Measurements from ENCODE around the gene RBSN.
"Not testable (repeated sequence)": the region's sequence is repeated elsewhere in the genome, so short reads cannot be mapped to it uniquely, and the experiment has no call there.

GRCh38 chr3:15126975-15127374, 28.0 kb upstream of the RBSN start:
- TF ChIP-seq, protein P1, sequence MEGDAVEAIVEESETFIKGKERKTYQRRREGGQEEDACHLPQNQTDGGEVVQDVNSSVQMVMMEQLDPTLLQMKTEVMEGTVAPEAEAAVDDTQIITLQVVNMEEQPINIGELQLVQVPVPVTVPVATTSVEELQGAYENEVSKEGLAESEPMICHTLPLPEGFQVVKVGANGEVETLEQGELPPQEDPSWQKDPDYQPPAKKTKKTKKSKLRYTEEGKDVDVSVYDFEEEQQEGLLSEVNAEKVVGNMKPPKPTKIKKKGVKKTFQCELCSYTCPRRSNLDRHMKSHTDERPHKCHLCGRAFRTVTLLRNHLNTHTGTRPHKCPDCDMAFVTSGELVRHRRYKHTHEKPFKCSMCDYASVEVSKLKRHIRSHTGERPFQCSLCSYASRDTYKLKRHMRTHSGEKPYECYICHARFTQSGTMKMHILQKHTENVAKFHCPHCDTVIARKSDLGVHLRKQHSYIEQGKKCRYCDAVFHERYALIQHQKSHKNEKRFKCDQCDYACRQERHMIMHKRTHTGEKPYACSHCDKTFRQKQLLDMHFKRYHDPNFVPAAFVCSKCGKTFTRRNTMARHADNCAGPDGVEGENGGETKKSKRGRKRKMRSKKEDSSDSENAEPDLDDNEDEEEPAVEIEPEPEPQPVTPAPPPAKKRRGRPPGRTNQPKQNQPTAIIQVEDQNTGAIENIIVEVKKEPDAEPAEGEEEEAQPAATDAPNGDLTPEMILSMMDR (IDR thresholded peaks at IDR 0.05 in 2 of 3, conservative IDR thresholded peaks at IDR 0.05 in 1 of 3; ENCODE audit: borderline replicate concordance in 1 of 3, insufficient read depth in 1 of 3, low read depth in 2 of 3, low read length in 2 of 3): not testable (repeated sequence)
- TF ChIP-seq EZH2 (IDR thresholded peaks at IDR 0.05); EGR1 (IDR thresholded peaks at IDR 0.05; ENCODE audit: low read depth); CEBPB (IDR thresholded peaks at IDR 0.05; ENCODE audit: low read depth); ELF1 (IDR thresholded peaks at IDR 0.05; ENCODE audit: borderline replicate concordance, low read depth); SP1 (IDR thresholded peaks at IDR 0.05; ENCODE audit: low read depth); POLR2A (IDR thresholded peaks at IDR 0.05; ENCODE audit: borderline replicate concordance, extremely low read depth, insufficient read depth, insufficient read length); YY1 (IDR thresholded peaks at IDR 0.05; ENCODE audit: extremely low read depth, insufficient replicate concordance, low read depth, low read length); ZNF274 (IDR thresholded peaks at IDR 0.05; ENCODE audit: low read depth, low read length); JUND (IDR thresholded peaks at IDR 0.05): not testable (repeated sequence)
- TF ChIP-seq, protein P2, sequence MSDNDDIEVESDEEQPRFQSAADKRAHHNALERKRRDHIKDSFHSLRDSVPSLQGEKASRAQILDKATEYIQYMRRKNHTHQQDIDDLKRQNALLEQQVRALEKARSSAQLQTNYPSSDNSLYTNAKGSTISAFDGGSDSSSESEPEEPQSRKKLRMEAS (IDR thresholded peaks at IDR 0.05): not testable (repeated sequence)

Data from HCT116 (cell line).